Osteoblast (primary cell): ENCODE data around the gene IL24. TPM values are rescaled to one million over a fixed set of nuclear protein-coding genes. Genes with fewer than 3 reads are reported as not detected.

Experiments used
- DNase-seq: peaks from one replicate; pipeline ENCODE4 v3.0.0; 2011; ENCODE audit warnings: low spot score, mixed read lengths; ENCODE audit not compliant: insufficient read length; ENCODE audit errors: missing footprints
- H2AFZ ChIP-seq: 2 replicates; pipeline ENCODE4 v1.6.0; 2011; ENCODE audit warnings: mild to moderate bottlenecking, low read length
- H3K27ac ChIP-seq: 2 replicates; pipeline ENCODE4 v1.5.1; 2011; ENCODE audit warnings: mild to moderate bottlenecking, low read depth, low read length, moderate library complexity
- H3K27me3 ChIP-seq: 2 replicates; pipeline ENCODE4 v1.6.0; 2012; ENCODE audit warnings: mild to moderate bottlenecking, control low read depth, inconsistent platforms, low read length, moderate library complexity; ENCODE audit not compliant: insufficient read depth
- H3K36me3 ChIP-seq: 2 replicates; pipeline ENCODE4 v1.5.1; 2011; ENCODE audit warnings: mild to moderate bottlenecking, low read length, control low read depth, moderate library complexity; ENCODE audit not compliant: insufficient read depth
- H3K4me1 ChIP-seq: 2 replicates; pipeline ENCODE4 v1.5.1; 2011; ENCODE audit warnings: mild to moderate bottlenecking, low read length, control low read depth, moderate library complexity; ENCODE audit not compliant: insufficient read depth
- H3K4me2 ChIP-seq: 2 replicates; pipeline ENCODE4 v1.6.0; 2011; ENCODE audit warnings: mild to moderate bottlenecking, low read length; ENCODE audit not compliant: insufficient read depth
- H3K4me3 ChIP-seq: fragments of 200-600 bp; sonication (generic); 3 replicates; pipeline ENCODE4 v1.5.1; 2012; ENCODE audit warnings: mild to moderate bottlenecking, low read length, inconsistent platforms; ENCODE audit not compliant: insufficient read depth
- H3K79me2 ChIP-seq: 2 replicates; pipeline ENCODE4 v1.6.0; 2012; ENCODE audit warnings: mild to moderate bottlenecking, low read length, control low read depth, inconsistent platforms; ENCODE audit not compliant: insufficient read depth
- H3K9me3 ChIP-seq: 2 replicates; pipeline ENCODE4 v1.5.1; 2011; ENCODE audit warnings: low read depth, low read length, control low read depth
- H4K20me1 ChIP-seq: 2 replicates; pipeline ENCODE4 v1.6.0; 2012; ENCODE audit warnings: mild to moderate bottlenecking, low read length, control low read depth; ENCODE audit not compliant: insufficient read depth
- CTCF ChIP-seq: IDR thresholded peaks from 2 replicates; pipeline ENCODE4 v1.5.1; 2011; ENCODE audit warnings: mild to moderate bottlenecking, low read depth, low read length, moderate library complexity; ENCODE audit errors: extremely low read depth
- total RNA-seq: library from RNA; depleted of rRNA; stranded (reverse); fragments of >200 nt; gene quantifications from 2 replicates; pipeline ENCODE4 v1.2.3, GENCODE V29; 2012

The IL24 gene
- total RNA-seq, 1 donor, result not detected

DNA sequence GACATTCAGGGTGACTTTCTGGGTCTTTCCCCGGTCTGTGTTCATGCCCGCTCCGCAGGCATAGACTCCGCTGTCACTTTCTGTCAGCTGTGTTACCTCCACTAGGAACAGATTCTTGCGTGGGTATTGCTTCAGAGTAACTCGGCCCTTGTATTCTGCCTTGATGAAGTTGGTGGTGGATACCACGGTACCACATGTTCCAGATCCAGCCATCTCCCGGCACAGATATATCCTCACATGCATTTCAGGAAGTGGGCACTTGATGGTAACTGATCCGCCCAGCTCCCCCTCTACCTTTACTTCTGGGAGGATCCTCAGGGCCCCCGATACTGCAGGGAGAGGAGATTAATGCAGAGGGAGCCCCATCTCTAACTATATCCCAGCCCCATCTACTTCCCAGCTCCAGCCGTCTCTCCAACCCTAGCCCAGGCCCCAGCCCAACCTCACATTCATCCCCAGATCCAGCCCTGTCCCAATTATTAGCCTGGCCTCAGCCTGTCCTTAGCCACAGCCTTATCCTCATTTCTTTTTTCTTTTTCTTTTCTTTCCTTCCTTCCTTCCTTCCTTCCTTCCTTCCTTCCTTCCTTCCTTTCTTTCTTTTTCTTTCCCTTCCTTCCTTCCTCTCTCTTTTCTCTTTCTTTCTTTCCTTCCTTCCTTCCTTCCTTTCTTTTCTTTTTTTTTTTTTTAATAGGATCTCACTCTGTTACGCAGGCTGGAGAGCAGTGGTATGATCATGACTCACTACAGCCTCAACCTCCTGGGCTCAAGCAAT, 16.7 kb downstream of the IL24 start:
- Histone ChIP-seq H3K4me3 (no peak overlapping the region), H3K4me1 (no peaks in the 10 kb centered on the region), H3K9me3 (no peaks in the 10 kb centered on the region), H2AFZ (no peak overlapping the region), H3K4me2 (no peak overlapping the region), H3K79me2 (no peaks in the 10 kb centered on the region), H3K27me3 (peaks cover 48% of the 10 kb centered on the region), H3K27ac (no peak overlapping the region), H3K36me3 (no peaks in the 10 kb centered on the region), H4K20me1 (no peaks in the 10 kb centered on the region)
- DNase-seq, result no peak
- TF ChIP-seq CTCF, result no peak

DNA sequence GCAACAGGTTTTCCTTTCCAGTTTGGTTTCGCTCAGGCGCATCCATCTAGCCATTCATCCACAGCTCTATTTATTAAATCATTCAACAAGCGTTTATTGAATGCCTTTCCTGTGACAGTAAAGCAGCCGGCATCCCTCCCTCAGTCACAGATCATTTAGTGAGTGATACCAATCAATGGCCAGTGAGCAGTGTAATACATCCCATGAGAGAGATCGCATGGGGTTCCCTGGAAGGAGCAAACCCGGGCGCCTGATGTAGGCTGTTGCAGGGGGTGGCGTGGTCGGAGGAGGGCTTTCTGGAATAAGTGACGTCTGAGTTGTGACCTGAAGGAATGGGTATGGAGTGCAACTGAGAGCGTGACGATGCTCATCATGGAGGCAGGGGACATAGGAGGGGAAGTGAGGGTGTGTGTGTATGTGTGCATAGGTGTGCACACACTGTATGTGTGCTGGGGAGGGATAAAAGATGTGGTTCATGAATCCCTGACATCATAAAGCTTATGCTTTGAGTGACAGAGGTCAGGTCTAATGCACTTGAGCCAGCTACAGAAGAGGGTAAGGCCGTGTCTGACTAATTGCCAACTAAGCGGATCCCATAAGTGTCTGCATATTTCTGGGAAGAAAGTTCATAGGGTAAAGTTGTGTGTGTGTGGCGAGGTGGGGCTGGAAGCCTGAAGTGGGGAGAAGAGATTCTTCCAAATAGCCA, 17.9 kb downstream of the IL24 start:
- Histone ChIP-seq H2AFZ (no peak overlapping the region), H3K4me3 (no peak overlapping the region), H3K27me3 (peaks cover 39% of the 10 kb centered on the region), H4K20me1 (no peaks in the 10 kb centered on the region), H3K9me3 (no peaks in the 10 kb centered on the region), H3K27ac (no peak overlapping the region), H3K4me1 (no peaks in the 10 kb centered on the region), H3K79me2 (no peaks in the 10 kb centered on the region), H3K36me3 (no peaks in the 10 kb centered on the region), H3K4me2 (no peak overlapping the region)
- no peak for DNase-seq
- no peak for TF ChIP-seq CTCF

- Histone ChIP-seq H3K9me3 (no peaks in the 10 kb centered on the region), H3K4me1 (no peaks in the 10 kb centered on the region), H3K36me3 (no peaks in the 10 kb centered on the region), H3K79me2 (no peaks in the 10 kb centered on the region), H3K4me2 (no peak overlapping the region), H2AFZ (no peak overlapping the region), H3K4me3 (no peak overlapping the region), H4K20me1 (no peaks in the 10 kb centered on the region), H3K27ac (no peak overlapping the region), H3K27me3 (peaks cover 36% of the 10 kb centered on the region)
- DNase-seq, result no peak
- no peak for TF ChIP-seq CTCF
Measured at GRCh38 chr1:206916000-206916709, 18.9 kb downstream of the IL24 start.

DNA sequence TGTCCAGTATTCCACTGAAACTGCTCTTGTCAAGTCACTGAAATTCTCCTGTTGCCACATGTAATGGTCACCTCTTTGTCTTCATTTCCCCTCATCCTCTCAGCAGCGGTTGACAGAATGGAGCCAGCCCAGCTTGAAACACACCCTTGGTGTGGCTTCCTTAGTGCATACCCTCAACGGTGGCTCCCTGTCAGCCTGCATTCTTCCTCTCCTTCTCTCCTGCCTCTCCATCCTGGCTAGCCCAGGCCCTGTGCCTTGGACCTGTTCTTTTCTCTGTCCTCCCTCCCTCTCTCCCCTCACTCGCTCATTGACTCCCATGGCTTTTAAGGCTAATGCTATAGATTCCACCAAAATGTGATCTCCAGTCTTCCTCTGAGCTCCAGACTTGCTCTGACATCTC, 20.8 kb downstream of the IL24 start:
- no peaks in the 10 kb centered on the region for H3K36me3 ChIP-seq
- H3K4me1 ChIP-seq, result no peaks in the 10 kb centered on the region
- no peaks in the 10 kb centered on the region for H3K79me2 ChIP-seq
- no peaks in the 10 kb centered on the region for H3K9me3 ChIP-seq
- no peak overlapping the region for H2AFZ ChIP-seq
- H3K4me3 ChIP-seq, result no peak overlapping the region
- DNase-seq, result no peak
- peaks cover 31% of the 10 kb centered on the region for H3K27me3 ChIP-seq
- H3K27ac ChIP-seq, result no peak overlapping the region
- TF ChIP-seq CTCF, result no peak
- no peak overlapping the region for H3K4me2 ChIP-seq
- H4K20me1 ChIP-seq, result no peaks in the 10 kb centered on the region
